ENCODE data around the gene ABCC11. TPM values are rescaled to one million over a fixed set of nuclear protein-coding genes. Genes with fewer than 3 reads are reported as not detected.

The ABCC11 gene
- total RNA-seq, 6 experiments from 2014 or later = 2.1 to 7.6 (median 3.3) TPM

- ATAC-seq (no peak), DNase-seq (no peak)
- no peaks in the 10 kb centered on the region for H3K4me1 ChIP-seq
- no peak overlapping the region for H3K27ac ChIP-seq
- 86% methylated on average over 2 of the region's 3 CpGs for WGBS (ENCODE audit: insufficient coverage, low coverage, low lambda C conversion rate, missing lambda C conversion rate)
- no peak overlapping the region for H3K4me3 ChIP-seq
- H3K36me3 ChIP-seq = no peaks in the 10 kb centered on the region
- intact Hi-C loops (cut with DNase I) = no loop called here
- no peaks in the 10 kb centered on the region for H3K9me3 ChIP-seq
- H3K27me3 ChIP-seq = no peaks in the 10 kb centered on the region
- no peak for TF ChIP-seq POLR2A (IDR thresholded peaks at IDR 0.05)
Observed at GRCh38 chr16:48132696-48133095, 114.6 kb downstream of the ABCC11 start.

- Histone ChIP-seq H3K27me3 (no peaks in the 10 kb centered on the region), H3K36me3 (no peaks in the 10 kb centered on the region), H3K27ac (no peak overlapping the region), H3K9me3 (no peaks in the 10 kb centered on the region), H3K4me3 (no peak overlapping the region), H3K4me1 (no peaks in the 10 kb centered on the region)
- no peak for DNase-seq
- no peak for ATAC-seq
- TF ChIP-seq POLR2A (IDR thresholded peaks at IDR 0.05) = no peak
- TF ChIP-seq CTCF (IDR thresholded peaks at IDR 0.05) = no peak
- intact Hi-C loops (cut with DNase I) = no loop called here
- WGBS (ENCODE audit: insufficient coverage, low coverage, low lambda C conversion rate, missing lambda C conversion rate) = 63% methylated on average over 6 of the region's 6 CpGs
Observed at GRCh38 chr16:48131201-48131935, 116.0 kb downstream of the ABCC11 start.

- Histone ChIP-seq H3K27ac (no peak overlapping the region), H3K27me3 (no peaks in the 10 kb centered on the region), H3K36me3 (no peaks in the 10 kb centered on the region), H3K4me3 (no peak overlapping the region), H3K4me1 (no peaks in the 10 kb centered on the region), H3K9me3 (no peaks in the 10 kb centered on the region)
- intact Hi-C loops (cut with DNase I) = no loop called here
- no peak for TF ChIP-seq CTCF (IDR thresholded peaks at IDR 0.05)
- no peak for TF ChIP-seq POLR2A (IDR thresholded peaks at IDR 0.05)
- WGBS (ENCODE audit: insufficient coverage, low coverage, low lambda C conversion rate, missing lambda C conversion rate) = 44% methylated on average over 3 of the region's 3 CpGs
- DNase-seq = no peak
- no peak for ATAC-seq
Observed at GRCh38 chr16:48129926-48130325, 117.4 kb downstream of the ABCC11 start.

- no peaks in the 10 kb centered on the region for H3K27me3 ChIP-seq
- no peaks in the 10 kb centered on the region for H3K36me3 ChIP-seq
- no peaks in the 10 kb centered on the region for H3K4me1 ChIP-seq
- WGBS (ENCODE audit: insufficient coverage, low coverage, low lambda C conversion rate, missing lambda C conversion rate) = 80% methylated on average over 1 of the region's 2 CpGs
- no peak for TF ChIP-seq CTCF (IDR thresholded peaks at IDR 0.05)
- TF ChIP-seq POLR2A (IDR thresholded peaks at IDR 0.05) = no peak
- no peak overlapping the region for H3K4me3 ChIP-seq
- ATAC-seq (no peak), DNase-seq (no peak)
- intact Hi-C loops (cut with DNase I) = no loop called here
- no peak overlapping the region for H3K27ac ChIP-seq
- no peaks in the 10 kb centered on the region for H3K9me3 ChIP-seq
Observed at GRCh38 chr16:48128769-48129168, 118.6 kb downstream of the ABCC11 start.

- no peak for TF ChIP-seq CTCF (IDR thresholded peaks at IDR 0.05)
- TF ChIP-seq POLR2A (IDR thresholded peaks at IDR 0.05) = no peak
Observed at GRCh38 chr16:48126801-48127644, 120.3 kb downstream of the ABCC11 start.

More at GRCh38 chr16:48126801-48127644, 120.3 kb downstream of the ABCC11 start:
- DNase-seq = no peak
- Histone ChIP-seq H3K27me3 (no peaks in the 10 kb centered on the region), H3K4me1 (no peaks in the 10 kb centered on the region), H3K36me3 (no peaks in the 10 kb centered on the region), H3K9me3 (no peaks in the 10 kb centered on the region), H3K27ac (no peak overlapping the region), H3K4me3 (no peak overlapping the region)
- WGBS (ENCODE audit: insufficient coverage, low coverage, low lambda C conversion rate, missing lambda C conversion rate) = 44% methylated on average over 9 of the region's 13 CpGs
- intact Hi-C loops (cut with DNase I) = no loop called here
- ATAC-seq = no peak

All from right lobe of liver (tissue), 6 donors.